Thoracic aorta (tissue), 2 donors: Measurements from ENCODE around the gene ZNF398. TPM values are rescaled to one million over a fixed set of nuclear protein-coding genes. Genes with fewer than 3 reads are reported as not detected.

Source experiments
- ATAC-seq: fragments of 150-250 bp; one replicate; pipeline ENCODE4 v1.8.0; 2017; ENCODE audit warnings: low read depth; ENCODE audit not compliant: insufficient number of reproducible peaks, low FRiP score
- DNase-seq: peaks from one replicate; pipeline ENCODE4 v3.0.0-alpha.2; 2020; ENCODE audit warnings: low spot score
- H3K27ac ChIP-seq, 2 donors: fragments of 200-600 bp; sonication (generic); 1 replicate in 1 of 2; 2 replicates in 1 of 2; pipeline ENCODE4 v1.5.1; 2016; ENCODE audit warnings: mild to moderate bottlenecking in 2 of 2, moderate library complexity in 2 of 2
- H3K27me3 ChIP-seq: fragments of 200-600 bp; sonication (generic); replicated peaks from 2 replicates; pipeline ENCODE4 v1.6.0; 2016; ENCODE audit warnings: mild to moderate bottlenecking; ENCODE audit not compliant: insufficient read depth
- H3K36me3 ChIP-seq: fragments of 200-600 bp; sonication (generic); one replicate; pipeline ENCODE4 v1.5.1; 2016
- H3K4me1 ChIP-seq, 2 donors: fragments of 200-600 bp; sonication (generic); 1 replicate in 1 of 2; 2 replicates in 1 of 2; pipeline versions ENCODE4 v1.5.1 to v1.6.0; 2016; ENCODE audit warnings: low read depth in 2 of 2, mild to moderate bottlenecking in 1 of 2; ENCODE audit not compliant: control insufficient read depth in 1 of 2
- H3K4me3 ChIP-seq: fragments of 200-600 bp; sonication (generic); 2 replicates; pipeline ENCODE4 v1.5.1; 2016; ENCODE audit warnings: mild to moderate bottlenecking
- H3K9me3 ChIP-seq: fragments of 200-600 bp; sonication (generic); 2 replicates; pipeline ENCODE4 v1.5.1; 2016
- CTCF ChIP-seq: fragments of 200-600 bp; sonication (generic); IDR thresholded peaks from one replicate; pipeline ENCODE4 v1.5.1; 2019; ENCODE audit warnings: antibody characterized with exemption
- total RNA-seq, 2 donors: library from RNA; depleted of rRNA; stranded (reverse); fragments of >200 nt; gene quantifications; one replicate each; pipeline versions ENCODE4 v1.1.0 to v1.2.3, GENCODE V29; 2016

The ZNF398 gene
- total RNA-seq, 2 donors from 2014 or later: 16.2 to 31.5 TPM

DNA sequence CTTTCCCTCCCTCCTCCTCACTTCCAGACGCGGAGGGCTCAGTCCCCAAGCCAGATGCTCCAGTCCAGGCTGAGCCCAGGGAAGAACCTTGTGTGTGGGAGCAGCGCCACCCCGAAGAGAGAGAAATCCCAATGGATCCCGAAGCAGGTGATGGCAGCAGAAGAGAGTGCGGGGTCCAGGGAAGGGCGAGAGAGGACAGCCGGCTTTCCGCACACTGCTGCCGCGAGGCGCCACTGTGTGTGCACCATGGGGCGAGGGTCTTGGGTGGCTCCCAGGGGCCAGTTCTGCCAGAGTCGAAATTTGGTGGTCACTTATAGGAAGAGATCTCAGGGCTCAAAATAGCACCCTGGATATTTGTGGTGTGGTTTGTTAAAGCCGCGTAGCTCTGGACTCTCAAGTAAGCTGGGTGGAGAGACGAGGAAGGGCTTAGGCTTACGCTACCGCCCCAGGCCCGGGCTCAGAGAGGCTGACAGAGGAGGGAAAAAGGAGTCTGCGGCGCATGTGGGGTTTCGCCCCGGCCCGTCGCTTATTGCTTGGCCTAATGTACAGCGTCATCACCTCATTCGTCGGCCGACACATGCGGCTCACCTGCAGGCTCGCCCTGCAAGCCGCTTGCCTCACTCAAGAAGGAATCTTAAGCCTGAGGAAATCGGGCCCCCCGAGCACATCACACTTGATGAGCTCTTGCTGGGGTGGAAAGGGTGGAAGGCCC, 60.2 kb downstream of the ZNF398 start:
- no peak for ATAC-seq
- Histone ChIP-seq H3K36me3 (peaks cover 60% of the 10 kb centered on the region), H3K4me1 (no peaks in the 10 kb centered on the region), H3K9me3 (no peaks in the 10 kb centered on the region), H3K27ac (no peak overlapping the region), H3K4me3 (no peak overlapping the region), H3K27me3 (no peaks in the 10 kb centered on the region)
- no peak for TF ChIP-seq CTCF
- DNase-seq: no peak

- H3K4me3 ChIP-seq: no peak overlapping the region
- no peaks in the 10 kb centered on the region for H3K27me3 ChIP-seq
- H3K4me1 ChIP-seq: no peaks in the 10 kb centered on the region
- no peak for TF ChIP-seq CTCF
- no peak for DNase-seq
- H3K27ac ChIP-seq: no peak overlapping the region
- H3K9me3 ChIP-seq: no peaks in the 10 kb centered on the region
- no peak for ATAC-seq
- H3K36me3 ChIP-seq: peaks cover 67% of the 10 kb centered on the region
Measured at GRCh38 chr7:149209518-149210269, 62.4 kb downstream of the ZNF398 start.

GRCh38 chr7:149210551-149210950, 63.3 kb downstream of the ZNF398 start:
- peaks cover 74% of the 10 kb centered on the region for H3K36me3 ChIP-seq
- no peak overlapping the region for H3K27ac ChIP-seq
- no peaks in the 10 kb centered on the region for H3K27me3 ChIP-seq
- no peaks in the 10 kb centered on the region for H3K9me3 ChIP-seq
- DNase-seq (no peak), ATAC-seq (no peak)
- H3K4me3 ChIP-seq: no peak overlapping the region
- H3K4me1 ChIP-seq: no peaks in the 10 kb centered on the region
- no peak for TF ChIP-seq CTCF

- no peak overlapping the region for H3K4me3 ChIP-seq
- H3K4me1 ChIP-seq: no peaks in the 10 kb centered on the region
- H3K36me3 ChIP-seq: peaks cover 78% of the 10 kb centered on the region
- no peak for ATAC-seq
- no peak for TF ChIP-seq CTCF
- no peak overlapping the region for H3K27ac ChIP-seq
- no peak for DNase-seq
- no peaks in the 10 kb centered on the region for H3K9me3 ChIP-seq
- H3K27me3 ChIP-seq: no peaks in the 10 kb centered on the region
Measured at GRCh38 chr7:149214020-149214720, 66.9 kb downstream of the ZNF398 start.

GRCh38 chr7:149216402-149216801, 69.1 kb downstream of the ZNF398 start:
- no peak for TF ChIP-seq CTCF
- H3K4me3 ChIP-seq: no peak overlapping the region
- H3K27ac ChIP-seq: no peak overlapping the region
- H3K27me3 ChIP-seq: no peaks in the 10 kb centered on the region
- no peaks in the 10 kb centered on the region for H3K9me3 ChIP-seq
- no peak for ATAC-seq
- no peak for DNase-seq
- peaks cover 75% of the 10 kb centered on the region for H3K36me3 ChIP-seq
- no peaks in the 10 kb centered on the region for H3K4me1 ChIP-seq
